HG03064 (cell line): ENCODE data around the gene NOTCH1.

ENCODE experiments used
- ATAC-seq: cut with Tn5 transposase; IDR thresholded peaks from one replicate; pipeline ENCODE4 v1.9.1; 2021; ENCODE audit warnings: low read depth; ENCODE audit not compliant: unreplicated experiment

Gene NOTCH1

DNA sequence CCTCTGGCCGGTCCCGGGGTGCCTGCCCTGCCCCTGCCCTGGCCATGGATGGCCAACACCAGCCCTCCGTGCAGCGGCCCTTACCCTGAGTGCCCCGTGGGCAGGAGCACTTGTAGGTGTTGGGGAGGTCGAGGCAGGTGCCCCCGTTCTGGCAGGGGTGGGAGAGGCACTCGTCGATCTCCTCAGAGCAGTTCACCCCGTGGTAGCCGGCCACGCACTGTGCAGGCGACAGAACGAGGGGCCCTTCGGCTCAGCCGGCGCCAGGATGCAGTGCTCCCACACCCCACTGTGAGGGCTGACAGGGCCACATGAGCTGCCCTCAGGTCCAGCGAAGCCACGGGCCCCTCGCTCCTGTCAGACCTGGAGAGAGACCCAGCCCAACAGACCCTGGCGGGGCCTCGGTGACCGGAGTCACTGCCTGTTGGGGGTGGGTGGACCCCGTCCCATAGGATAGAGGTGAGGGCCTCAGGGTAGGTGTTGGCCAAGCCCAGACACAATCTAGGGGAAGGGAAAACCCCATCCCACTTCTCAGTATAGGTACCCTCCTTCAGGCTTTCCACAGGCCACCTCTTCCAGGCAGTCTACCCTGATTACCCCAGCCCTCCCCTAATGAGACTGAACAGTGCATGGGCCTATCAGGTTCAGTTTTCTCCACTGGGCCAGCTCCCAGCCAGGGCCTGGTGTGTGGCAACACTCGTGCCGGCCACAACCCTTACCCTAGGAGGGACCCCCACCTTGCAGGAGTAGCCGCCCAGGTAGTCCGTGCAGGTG, 38.4 kb downstream of the NOTCH1 start:
- ATAC-seq = no peak

DNA sequence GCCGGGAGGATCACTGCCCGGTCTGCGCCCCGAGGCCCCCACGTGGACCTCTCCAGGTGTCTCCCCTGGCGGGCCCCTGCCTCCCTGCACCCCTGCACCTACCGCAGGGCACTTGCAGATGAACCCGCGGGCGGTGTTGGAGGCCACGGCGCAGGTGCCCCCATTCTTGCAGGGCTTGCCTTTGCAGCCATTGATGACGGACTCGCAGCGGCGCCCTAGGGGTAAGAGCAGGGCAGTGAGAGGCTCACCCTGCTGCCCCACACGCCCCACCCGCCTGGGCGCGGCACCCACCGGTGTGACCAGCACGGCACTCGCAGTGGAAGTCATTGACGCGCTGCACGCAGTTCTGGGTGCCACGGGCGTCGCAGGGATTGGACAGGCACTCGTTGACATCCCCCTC, 39.4 kb downstream of the NOTCH1 start:
- no peak for ATAC-seq

DNA sequence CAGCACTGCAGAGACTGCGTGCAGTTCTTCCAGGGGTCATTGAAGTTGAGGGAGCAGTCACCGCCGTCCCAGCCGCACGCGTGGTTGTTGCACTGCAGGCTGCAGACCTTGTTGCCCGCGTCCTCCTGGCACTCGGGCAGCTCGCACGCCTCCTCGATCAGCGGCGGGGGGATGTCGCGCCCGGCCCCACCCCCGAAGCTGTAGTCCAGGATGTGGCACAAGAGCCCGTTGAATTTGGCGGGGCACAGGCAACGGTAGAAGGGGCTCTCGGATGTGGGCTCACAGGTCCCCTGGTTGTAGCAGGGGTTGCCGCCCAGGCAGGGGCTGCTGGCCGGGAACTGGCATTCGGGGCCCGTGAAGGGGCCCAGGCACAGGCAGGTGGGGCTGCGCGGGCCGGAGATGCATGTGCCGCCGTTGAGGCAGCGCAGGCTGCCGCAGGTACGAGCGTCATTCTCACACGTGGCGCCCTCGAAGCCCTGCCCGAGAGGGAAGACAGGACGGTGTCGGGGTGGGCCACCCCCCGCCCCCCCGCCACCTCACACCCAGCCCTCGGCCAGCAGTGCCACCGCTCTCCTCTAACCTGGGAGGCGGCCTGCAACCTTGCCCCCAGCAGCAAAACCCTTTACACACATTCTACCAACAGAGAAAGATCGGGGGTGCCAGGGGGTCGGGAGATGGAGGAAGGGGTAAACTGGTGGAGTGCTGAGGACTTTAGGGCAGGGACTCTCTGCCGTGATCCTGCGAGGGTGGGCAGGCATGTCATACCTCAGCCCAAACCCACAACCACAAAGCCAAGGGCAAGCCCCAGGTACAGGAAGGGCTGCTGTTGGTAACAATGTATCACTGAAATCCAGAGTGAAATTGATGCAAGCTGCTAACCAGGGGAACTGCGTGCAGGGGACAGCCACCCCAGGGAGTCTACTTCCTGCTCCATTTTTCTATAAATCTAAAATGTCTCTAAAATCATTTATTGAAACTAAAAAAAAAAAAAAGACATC, 40.1 kb downstream of the NOTCH1 start:
- ATAC-seq = no peak

DNA sequence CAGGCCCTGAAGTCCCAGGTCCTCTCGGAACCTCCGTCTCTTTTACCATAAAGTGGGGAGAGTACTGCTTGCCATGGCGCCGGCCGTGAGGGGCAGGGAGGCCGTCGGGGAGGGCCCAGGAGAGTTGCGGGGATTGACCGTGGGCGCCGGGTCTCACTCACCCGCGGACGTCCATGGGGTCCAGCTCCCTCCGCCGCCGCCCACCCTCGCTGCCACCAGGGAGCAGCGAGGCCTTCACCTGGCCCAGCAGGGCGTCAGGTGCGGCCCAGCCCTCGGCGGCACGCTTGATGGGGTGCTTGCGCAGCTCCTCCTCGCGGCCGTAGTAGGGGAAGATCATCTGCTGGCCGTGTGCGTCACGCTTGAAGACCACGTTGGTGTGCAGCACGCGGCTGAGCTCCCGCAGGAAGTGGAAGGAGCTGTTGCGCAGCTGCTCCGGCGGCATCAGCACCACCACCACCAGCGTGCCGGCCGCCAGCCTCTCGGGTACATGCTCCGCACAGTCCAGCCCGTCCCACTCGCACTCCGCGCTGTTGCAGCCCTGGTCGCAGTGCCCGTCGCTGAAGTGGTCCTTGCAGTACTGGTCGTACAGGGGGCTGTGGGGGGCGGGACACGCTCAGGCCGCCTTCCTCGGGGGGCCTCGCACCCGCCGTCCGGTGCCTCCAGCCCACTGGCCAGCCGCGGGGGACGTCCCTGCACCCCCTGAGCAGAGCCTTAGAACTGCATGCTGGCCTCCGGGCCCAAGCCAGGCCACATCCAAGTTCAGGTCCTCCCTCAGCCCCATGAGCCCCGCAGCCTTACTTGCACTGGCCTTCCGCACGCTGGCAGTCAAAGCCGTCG, 41.1 kb downstream of the NOTCH1 start:
- no peak for ATAC-seq

DNA sequence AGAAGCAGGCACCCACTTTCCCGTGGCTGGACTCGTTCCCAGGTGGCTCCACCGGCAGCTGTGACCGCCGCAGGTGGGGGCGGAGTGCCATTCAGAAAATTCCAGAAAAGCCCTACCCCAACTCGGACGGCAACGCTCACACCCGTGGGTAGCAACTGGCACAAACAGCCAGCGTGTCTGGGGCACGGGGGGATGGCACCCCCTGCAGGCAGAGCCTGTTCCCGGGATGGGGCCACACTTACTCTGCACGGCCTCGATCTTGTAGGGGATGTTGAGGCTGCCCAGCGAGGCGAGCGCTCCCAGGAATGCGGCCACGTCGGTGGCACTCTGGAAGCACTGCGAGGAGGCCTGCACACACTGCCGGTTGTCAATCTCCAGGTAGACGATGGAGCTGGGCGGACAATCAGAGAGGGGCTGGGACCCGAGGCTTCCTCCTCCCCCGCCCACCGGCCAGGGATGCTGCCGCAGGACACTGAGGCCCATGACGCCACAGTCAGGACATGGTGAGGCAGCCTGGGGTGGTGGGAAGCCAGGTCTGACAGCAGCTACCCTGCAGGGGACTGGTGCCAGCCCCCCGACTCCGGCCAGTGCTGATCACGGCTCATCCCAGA, 42.8 kb downstream of the NOTCH1 start:
- no peak for ATAC-seq

DNA sequence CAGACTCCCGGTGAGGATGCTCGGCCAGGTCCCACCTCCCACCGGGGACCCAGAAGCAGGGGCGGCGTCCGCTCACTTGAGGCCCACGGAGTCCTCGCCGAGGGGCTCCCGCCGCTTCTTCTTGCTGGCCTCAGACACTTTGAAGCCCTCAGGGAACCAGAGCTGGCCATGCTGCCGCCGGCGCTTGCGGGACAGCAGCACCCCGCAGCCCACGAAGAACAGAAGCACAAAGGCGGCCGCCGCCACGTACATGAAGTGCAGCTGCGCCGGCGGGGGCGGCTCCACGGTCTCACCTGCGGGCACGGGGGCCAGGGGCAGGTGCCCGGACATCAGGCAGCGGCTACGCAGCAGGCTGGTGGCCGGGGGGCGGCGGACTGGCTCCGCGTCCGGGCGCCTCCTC, 43.7 kb downstream of the NOTCH1 start:
- ATAC-seq = no peak

DNA sequence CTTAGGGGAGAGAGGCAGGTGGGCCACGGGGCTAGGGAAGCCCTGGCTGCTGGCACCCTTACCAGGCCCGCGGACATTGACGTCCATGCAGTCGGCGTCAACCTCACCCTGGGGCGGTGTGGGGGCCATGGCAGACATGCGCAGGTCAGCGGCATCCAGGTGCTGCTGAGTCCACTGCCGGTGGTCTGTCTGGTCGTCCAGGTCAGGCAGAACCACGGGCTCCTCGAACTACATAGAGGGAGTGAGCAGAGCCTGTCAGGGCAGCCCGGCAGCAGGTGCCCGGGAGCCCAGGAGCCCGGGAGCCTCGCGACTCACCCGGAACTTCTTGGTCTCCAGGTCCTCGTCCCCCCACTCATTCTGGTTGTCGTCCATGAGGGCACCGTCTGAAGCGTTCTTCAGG, 44.2 kb downstream of the NOTCH1 start:
- ATAC-seq = no peak

DNA sequence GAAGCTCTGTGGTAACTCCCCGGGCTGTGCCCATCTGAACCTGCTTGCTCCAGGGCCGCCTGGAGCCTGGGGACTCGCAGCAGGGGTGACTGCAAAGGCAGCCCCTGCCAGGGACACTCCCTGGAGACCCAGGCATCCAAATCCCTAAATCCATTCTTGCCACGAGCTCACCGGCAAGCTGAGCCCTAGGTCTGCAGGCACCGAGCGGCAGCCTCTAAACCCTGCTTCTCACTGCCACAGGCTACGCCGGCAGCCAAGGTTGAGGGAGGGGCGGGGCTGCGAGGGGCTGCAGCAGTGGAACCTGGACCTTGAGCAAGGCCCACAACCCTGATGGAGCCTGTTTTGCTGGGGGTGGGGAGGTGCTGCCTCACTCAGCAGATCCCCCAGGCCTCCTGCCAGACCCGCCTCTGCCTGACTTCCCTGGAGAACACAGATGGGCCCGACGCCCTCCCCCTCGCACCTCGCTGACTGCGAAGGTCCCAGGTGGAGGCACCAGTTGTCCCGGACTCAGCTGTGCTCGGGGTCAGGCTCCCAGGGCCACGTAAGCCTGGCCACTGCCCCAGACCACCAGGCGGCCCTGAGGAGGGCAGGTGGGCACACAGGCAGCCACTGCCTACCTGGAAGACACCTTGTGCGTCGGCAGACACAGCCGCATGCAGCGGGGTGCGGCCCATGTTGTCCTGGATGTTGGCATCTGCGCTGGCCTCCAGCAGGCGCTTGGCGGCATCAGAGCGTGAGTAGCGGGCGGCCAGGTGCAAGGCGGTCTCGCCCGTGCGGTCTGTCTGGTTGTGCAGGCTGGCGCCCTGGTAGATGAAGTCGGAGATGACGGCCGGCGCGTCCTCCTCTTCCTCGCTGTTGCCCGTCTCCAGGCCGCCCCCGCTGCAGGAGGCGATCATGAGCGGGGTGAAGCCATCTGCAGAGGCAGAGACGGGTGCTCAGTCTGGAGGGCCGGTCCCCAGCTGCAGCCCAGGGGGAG, 45.6 kb downstream of the NOTCH1 start:
- ATAC-seq = no peak

DNA sequence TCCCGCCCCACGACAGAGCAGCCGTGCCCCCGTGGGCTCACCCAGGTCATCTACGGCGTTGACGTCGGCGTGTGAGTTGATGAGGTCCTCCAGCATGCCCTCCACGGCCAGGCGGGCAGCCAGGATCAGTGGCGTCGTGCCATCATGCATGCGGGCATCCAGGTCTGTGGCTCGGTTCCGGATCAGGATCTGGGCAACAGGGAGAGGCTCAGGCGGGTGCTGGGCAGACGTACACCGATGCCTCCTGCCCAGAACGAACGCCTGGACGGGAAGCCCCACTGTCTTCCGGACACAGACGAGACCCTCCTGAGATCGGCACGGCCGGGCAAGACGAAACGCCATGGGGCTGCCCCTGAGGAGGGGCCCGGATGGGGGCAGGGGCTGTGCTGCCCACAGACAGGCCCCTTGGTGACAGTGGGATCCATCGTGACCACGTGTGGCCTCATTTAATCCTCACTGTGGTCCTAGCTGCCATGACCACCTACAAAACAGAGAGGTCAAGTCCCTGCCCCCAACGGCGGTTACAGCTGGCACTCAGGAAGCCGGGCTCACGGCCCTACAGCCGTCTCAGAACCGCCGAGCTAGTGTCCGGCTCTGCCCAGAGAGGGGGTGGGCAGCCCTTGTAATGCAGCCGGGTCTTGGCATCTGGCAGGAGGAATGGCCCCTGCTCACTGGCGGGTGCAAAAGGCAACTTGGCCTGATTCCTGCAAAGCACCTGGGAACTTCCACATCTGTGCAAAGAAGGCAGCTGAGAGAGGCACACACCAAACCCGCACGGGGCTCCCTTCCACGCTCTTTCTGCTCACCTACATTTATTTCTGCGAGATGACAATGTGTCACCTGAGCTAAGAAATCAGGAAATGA, 46.5 kb downstream of the NOTCH1 start:
- no peak for ATAC-seq

DNA sequence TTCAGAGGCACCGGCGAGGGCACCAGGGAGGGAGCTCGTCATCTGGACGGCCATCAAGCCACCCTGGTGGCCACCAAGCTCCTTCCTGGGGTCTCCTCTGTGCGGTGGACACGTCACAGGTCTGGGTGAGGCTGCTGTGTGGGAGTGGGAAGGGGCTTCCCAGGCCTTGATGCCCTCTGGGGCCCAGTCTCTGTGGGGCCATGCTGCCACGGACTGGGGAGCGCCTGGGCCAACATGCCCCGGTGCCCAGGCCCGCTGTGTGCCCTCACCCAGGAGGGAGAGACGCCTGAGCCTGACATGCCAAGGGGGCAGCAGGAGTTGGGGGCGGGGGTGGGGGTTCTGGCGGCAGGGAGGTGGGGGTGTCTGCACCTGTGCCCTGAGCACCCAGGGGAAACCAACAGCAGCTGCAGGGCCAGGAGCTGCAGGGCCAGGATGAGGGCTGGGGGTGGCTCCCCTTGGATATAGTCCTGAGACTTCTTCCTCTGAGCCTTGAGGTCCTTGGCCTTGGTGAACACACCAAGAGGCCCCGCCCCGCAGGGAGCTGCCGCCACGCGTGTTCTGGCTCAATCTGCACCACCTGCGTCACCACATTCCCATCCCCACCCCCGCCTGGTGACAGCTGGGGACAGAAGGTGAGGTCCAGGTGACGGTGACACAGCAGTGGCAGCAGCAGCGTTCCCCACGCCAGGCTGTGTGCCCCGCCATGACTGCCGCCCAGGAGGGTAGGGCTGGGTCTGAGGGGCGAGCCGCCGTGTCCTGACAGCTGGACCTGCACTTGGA, 47.7 kb downstream of the NOTCH1 start:
- no peak for ATAC-seq

DNA sequence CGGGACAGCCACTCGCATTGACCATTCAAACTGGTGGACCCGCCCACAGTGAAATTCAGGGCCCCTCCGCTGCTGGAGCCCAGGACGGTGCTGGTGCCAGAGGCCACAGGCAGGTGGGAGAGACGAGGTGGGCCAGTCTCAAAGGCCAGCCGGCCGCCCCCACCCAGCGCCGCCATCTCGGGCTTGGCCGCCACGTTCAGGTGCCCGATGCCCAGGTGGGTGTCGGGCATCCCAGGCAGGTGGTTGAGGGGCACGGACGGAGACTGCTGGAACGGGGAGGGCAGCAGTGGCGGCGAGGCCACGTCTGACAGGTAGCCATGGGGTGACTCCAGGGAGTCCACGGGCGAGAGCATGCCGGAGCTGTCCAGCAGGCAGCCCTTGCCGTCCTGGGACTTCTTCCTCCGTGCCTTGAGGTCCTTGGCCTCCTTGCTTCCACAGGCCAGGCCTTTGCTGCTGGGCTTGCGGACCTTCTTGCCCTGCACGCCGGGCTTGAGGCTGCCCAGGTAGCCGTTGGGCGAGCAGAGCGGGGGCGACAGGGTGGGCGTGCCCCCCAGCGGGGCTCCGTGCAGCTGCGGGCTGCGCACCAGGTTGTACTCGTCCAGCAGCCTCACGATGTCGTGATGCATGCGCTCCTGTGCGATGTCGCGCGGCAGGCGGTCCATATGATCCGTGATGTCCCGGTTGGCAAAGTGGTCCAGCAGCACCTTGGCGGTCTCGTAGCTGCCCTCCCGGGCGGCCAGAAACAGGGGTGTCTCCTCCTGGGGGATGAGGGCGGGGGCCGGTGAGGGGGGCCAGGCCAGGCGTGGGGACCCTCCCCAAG, 48.8 kb downstream of the NOTCH1 start:
- no peak for ATAC-seq

DNA sequence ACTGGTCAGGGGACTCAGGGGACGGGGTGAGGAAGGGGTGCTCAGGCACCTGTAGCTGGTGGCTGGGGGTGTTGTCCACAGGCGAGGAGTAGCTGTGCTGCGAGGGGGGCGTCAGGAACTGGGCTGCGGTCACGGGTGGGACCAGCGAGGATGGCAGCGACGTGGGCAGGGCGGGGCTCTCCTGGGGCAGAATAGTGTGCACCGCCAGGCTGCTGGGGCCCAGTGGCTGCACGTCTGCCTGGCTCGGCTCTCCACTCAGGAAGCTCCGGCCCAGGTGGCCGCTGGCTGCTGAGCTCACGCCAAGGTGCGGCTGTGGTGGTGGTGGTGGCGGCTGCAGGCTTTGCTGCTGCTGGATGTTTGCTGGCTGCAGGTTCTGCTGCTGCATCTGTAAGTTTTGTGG, 49.7 kb downstream of the NOTCH1 start:
- ATAC-seq = no peak

DNA sequence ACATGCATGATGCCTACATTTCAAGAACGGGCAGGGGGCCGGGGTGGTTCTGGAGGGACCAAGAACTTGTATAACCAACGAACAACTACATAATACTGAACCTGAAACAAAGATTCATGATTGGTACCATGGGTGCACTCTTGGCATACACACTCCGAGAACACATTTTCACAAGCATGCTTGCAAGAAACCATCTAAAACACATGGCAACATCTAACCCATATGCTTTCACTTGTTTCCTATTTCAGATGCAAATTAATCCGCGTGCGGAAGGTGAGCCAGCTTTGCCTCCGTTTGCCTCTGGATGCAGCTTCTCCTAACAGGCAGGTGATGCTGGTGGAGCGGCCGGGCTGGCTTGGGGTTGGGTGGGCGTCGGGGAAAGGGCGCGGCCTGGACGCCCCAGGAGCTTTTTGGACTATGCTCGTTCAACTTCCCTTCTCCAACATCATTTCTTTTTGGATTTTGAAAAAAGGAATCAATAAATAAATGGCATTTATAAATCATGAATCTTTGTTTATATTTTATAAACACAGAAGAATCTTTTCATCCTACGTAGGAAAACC, 50.5 kb downstream of the NOTCH1 start:
- no peak for ATAC-seq

DNA sequence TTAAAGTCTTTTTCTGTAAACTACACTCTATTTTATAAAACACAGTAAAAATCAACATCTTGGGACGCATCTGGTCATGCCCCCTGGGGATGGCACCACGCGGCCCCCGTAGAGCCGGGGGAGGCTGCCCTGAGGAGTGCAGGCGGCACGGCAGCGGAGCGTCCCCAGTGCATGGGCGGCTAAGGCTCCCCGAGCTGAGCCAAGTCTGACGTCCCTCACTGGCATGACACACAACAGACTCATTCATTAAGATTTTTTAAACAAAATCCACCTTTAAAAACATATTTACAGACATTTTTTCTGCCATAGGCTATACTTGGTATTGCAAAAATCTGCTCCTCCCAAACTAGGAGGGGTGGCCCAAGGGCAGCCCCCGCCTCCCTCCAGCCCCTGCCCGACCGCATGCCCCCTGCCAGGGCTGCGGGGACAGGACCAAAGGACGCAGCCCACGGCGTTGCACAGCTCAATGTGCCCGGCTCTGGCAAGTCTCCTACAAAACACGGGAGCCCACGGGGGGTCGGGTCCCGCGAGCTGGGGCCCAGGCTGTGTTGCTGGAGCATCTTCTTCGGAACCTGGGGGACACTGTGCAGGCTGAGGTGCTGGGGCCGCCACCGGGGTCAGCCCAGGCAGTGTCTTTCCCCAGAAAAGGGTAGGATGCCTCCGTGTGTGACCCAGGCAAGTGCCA, 51.2 kb downstream of the NOTCH1 start:
- ATAC-seq = no peak

DNA sequence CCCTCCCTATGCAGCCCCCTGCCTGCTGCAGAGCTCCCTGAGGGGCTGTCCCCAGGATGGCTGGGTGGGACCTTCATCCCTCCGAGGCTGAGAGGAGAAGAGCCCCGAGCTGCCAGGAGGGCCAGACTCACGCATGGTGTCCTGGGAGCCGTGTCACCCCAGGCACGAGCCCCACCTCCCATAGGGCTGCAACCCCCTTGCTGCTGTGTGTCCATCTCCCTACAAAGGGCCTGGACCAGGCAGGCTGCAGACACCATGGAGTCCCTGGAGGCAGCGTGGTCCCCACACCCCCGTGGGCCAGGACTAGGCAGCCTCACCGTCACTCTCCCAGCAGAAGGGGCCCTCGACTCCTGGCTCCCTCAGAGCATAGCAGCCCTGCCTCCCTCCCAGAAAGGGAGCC, 51.8 kb downstream of the NOTCH1 start:
- ATAC-seq = no peak

DNA sequence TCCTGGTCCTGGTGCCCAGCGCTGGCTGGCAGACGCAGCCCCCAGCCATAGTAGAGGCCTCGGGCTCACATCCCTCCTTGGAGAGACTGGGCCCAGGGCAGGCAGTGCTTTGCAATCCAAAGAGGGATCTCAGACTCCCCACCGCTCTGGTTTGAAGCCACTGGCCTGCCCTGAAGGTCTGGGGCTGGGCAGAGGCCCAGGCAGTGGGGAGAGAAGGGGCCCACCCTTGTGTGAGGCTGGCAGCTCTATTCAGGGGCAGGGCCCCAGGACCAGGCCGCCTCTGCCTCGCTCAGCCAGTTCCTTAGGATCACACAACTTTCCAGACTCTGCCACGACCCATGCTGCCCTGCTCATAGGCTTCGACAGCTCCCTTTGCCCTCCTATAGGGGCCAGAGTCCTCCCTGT, 52.3 kb downstream of the NOTCH1 start:
- ATAC-seq = no peak
